Mesenchymal stem cell (in vitro differentiated cells and primary cell): ENCODE data around the gene JPH4.

Experiments used
- DNase-seq: peaks from one replicate; pipeline ENCODE4 v3.0.0-alpha.2; 2013
- H2AFZ ChIP-seq: one replicate; pipeline ENCODE4 v1.6.1; 2013; ENCODE audit warnings: low read depth, mild to moderate bottlenecking, control low read depth, inconsistent platforms, low read length, moderate library complexity
- H2AK5ac ChIP-seq: 2 replicates; pipeline ENCODE4 v1.6.1; 2013; ENCODE audit warnings: low read length, moderate library complexity, mild to moderate bottlenecking, inconsistent platforms; ENCODE audit not compliant: severe bottlenecking
- H2BK120ac ChIP-seq: one replicate; pipeline ENCODE4 v1.6.1; 2013; ENCODE audit warnings: low read depth, mild to moderate bottlenecking, inconsistent platforms, low read length, moderate library complexity
- H2BK12ac ChIP-seq, 2 experiments: one replicate each; pipeline ENCODE4 v1.6.1; 2013; ENCODE audit warnings: inconsistent platforms in 2 of 2, low read length in 2 of 2, mild to moderate bottlenecking in 2 of 2, moderate library complexity in 2 of 2, control low read depth in 1 of 2
- H2BK15ac ChIP-seq: one replicate; pipeline ENCODE4 v1.6.1; 2013; ENCODE audit warnings: mild to moderate bottlenecking, low read depth, inconsistent platforms; ENCODE audit not compliant: poor library complexity, severe bottlenecking
- H2BK5ac ChIP-seq: 2 replicates; pipeline ENCODE4 v1.6.1; 2013; ENCODE audit warnings: low read depth, mild to moderate bottlenecking, low read length, control low read depth, inconsistent platforms; ENCODE audit not compliant: poor library complexity, severe bottlenecking
- H3K14ac ChIP-seq, 2 experiments: one replicate each; pipeline ENCODE4 v1.6.1; 2013; ENCODE audit warnings: inconsistent platforms in 2 of 2, low read length in 2 of 2, control low read depth in 1 of 2, mild to moderate bottlenecking in 1 of 2, moderate library complexity in 1 of 2
- H3K18ac ChIP-seq, 2 experiments: one replicate each; pipeline ENCODE4 v1.6.1; 2013; ENCODE audit warnings: inconsistent platforms in 2 of 2, low read length in 2 of 2, control low read depth in 1 of 2, low read depth in 1 of 2, mild to moderate bottlenecking in 1 of 2
- H3K23ac ChIP-seq, 2 experiments: one replicate each; pipeline ENCODE4 v1.6.1; 2013; ENCODE audit warnings: inconsistent platforms in 2 of 2, low read length in 2 of 2, mild to moderate bottlenecking in 2 of 2, moderate library complexity in 2 of 2, control low read depth in 1 of 2
- H3K27ac ChIP-seq: 2 replicates; pipeline ENCODE4 v1.5.1; 2013; ENCODE audit warnings: mild to moderate bottlenecking, moderate library complexity, low read length, control low read depth, inconsistent platforms; ENCODE audit not compliant: poor library complexity, severe bottlenecking
- H3K27me3 ChIP-seq, 2 experiments: 2 replicates each; pipeline versions ENCODE4 v1.6.1 to v1.7.0; 2013; ENCODE audit warnings: low read length in 2 of 2, mild to moderate bottlenecking in 2 of 2, moderate library complexity in 2 of 2, control low read depth in 1 of 2, inconsistent platforms in 1 of 2; ENCODE audit not compliant: control insufficient read depth in 1 of 2, insufficient read depth in 1 of 2
- H3K36me3 ChIP-seq, 2 experiments: 2 replicates each; pipeline versions ENCODE4 v1.6.1 to v1.7.0; 2013; ENCODE audit warnings: low read length in 2 of 2, control low read depth in 1 of 2, inconsistent platforms in 1 of 2, low read depth in 1 of 2, mild to moderate bottlenecking in 1 of 2; ENCODE audit not compliant: insufficient read depth in 2 of 2, control insufficient read depth in 1 of 2
- H3K4ac ChIP-seq, 2 experiments: one replicate each; pipeline ENCODE4 v1.6.1; 2013; ENCODE audit warnings: inconsistent platforms in 2 of 2, low read length in 2 of 2, mild to moderate bottlenecking in 2 of 2, moderate library complexity in 2 of 2, control low read depth in 1 of 2, low read depth in 1 of 2
- H3K4me1 ChIP-seq: 2 replicates; pipeline ENCODE4 v1.6.1; 2013; ENCODE audit warnings: low read depth, low read length, control low read depth; ENCODE audit not compliant: control insufficient read depth, insufficient read depth
- H3K4me2 ChIP-seq: 2 replicates; pipeline ENCODE4 v1.6.1; 2013; ENCODE audit warnings: low read length, mild to moderate bottlenecking, inconsistent platforms; ENCODE audit not compliant: poor library complexity, severe bottlenecking
- H3K4me3 ChIP-seq, 2 experiments: 2 replicates each; pipeline versions ENCODE4 v1.5.1 to v1.7.0; 2013; ENCODE audit warnings: low read length in 2 of 2, mild to moderate bottlenecking in 2 of 2, control low read depth in 1 of 2, low read depth in 1 of 2; ENCODE audit not compliant: insufficient read depth in 1 of 2
- H3K79me1 ChIP-seq: replicated peaks from 2 replicates; pipeline ENCODE4 v1.6.1; 2013; ENCODE audit warnings: mild to moderate bottlenecking, control low read depth, low read length, inconsistent platforms; ENCODE audit not compliant: poor library complexity, severe bottlenecking
- H3K9ac ChIP-seq: 2 replicates; pipeline ENCODE4 v1.7.0; 2013; ENCODE audit warnings: mild to moderate bottlenecking, low read length, moderate library complexity
- H3K9me3 ChIP-seq: 2 replicates; pipeline ENCODE4 v1.7.0; 2013; ENCODE audit warnings: mild to moderate bottlenecking, low read length; ENCODE audit not compliant: control insufficient read depth
- H4K8ac ChIP-seq: one replicate; pipeline ENCODE4 v1.6.1; 2013; ENCODE audit warnings: inconsistent platforms, mild to moderate bottlenecking, low read length, moderate library complexity
- H4K91ac ChIP-seq: one replicate; pipeline ENCODE4 v1.6.1; 2013; ENCODE audit warnings: mild to moderate bottlenecking, low read length, inconsistent platforms
- WGBS: methylation state at CpG from one replicate; pipeline ENCODE4 v1.1.7; 2013; ENCODE audit warnings: mixed read lengths; 5-methylcytosine and 5-hydroxymethylcytosine counted together

Gene JPH4

DNA sequence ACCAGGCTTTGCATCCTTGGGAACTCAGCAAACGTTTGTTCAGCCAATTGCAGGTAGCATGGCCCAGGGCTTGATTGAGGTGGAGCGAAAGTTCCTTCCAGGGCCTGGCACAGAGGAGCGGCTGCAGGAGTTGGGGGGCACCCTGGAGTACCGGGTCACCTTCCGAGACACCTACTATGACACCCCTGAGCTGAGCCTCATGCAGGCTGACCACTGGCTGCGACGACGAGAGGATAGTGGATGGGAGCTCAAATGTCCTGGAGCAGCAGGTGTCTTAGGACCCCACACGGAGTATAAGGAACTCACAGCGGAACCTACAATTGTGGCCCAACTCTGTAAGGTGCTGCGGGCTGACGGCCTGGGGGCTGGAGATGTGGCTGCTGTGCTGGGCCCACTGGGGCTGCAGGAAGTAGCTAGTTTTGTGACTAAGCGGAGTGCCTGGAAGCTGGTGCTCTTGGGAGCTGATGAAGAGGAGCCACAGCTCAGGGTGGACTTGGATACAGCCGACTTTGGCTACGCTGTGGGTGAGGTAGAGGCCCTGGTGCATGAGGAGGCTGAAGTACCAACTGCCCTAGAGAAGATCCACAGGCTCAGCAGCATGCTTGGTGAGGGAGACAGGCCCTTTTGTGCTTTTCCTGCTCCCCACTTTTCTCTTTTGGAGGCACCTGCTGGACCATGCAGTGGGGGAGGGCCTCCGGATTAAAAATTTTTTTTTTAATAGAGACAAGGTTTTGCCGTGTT, 21.7 kb downstream of the JPH4 start:
- H3K4me1 ChIP-seq: peaks cover 12% of the 10 kb centered on the region
- H4K8ac ChIP-seq: peak overlapping the region; percentile 10
- peaks cover 35 to 40% of the 10 kb centered on the region in 2 experiments for H3K36me3 ChIP-seq
- DNase-seq: no peak
- H2BK12ac ChIP-seq: no peak overlapping the region
- peak overlapping the region in 1 of 2 experiments; percentile 85 for H3K4ac ChIP-seq
- H2BK5ac ChIP-seq: no peak overlapping the region
- 70% methylated on average over 17 of the region's 17 CpGs for WGBS
- H2BK120ac ChIP-seq: no peak overlapping the region
- H3K79me1 ChIP-seq: peaks cover 23% of the 10 kb centered on the region
- H3K27ac ChIP-seq: no peak overlapping the region
- peak overlapping the region; percentile 11 for H2AK5ac ChIP-seq
- H2BK15ac ChIP-seq: no peak overlapping the region
- H3K14ac ChIP-seq: no peak overlapping the region
- H3K9me3 ChIP-seq: no peaks in the 10 kb centered on the region
- H4K91ac ChIP-seq: no peak overlapping the region
- H3K23ac ChIP-seq: peak overlapping the region in 1 of 2 experiments; percentile 47
- peak overlapping the region; percentile 80 to 96 for H3K4me3 ChIP-seq
- H3K9ac ChIP-seq: peak overlapping the region; percentile 99
- H3K4me2 ChIP-seq: peak overlapping the region; percentile 76
- H2AFZ ChIP-seq: peak overlapping the region; percentile 10
- no peaks in the 10 kb centered on the region for H3K27me3 ChIP-seq
- H3K18ac ChIP-seq: peak overlapping the region in 1 of 2 experiments; percentile 84

DNA sequence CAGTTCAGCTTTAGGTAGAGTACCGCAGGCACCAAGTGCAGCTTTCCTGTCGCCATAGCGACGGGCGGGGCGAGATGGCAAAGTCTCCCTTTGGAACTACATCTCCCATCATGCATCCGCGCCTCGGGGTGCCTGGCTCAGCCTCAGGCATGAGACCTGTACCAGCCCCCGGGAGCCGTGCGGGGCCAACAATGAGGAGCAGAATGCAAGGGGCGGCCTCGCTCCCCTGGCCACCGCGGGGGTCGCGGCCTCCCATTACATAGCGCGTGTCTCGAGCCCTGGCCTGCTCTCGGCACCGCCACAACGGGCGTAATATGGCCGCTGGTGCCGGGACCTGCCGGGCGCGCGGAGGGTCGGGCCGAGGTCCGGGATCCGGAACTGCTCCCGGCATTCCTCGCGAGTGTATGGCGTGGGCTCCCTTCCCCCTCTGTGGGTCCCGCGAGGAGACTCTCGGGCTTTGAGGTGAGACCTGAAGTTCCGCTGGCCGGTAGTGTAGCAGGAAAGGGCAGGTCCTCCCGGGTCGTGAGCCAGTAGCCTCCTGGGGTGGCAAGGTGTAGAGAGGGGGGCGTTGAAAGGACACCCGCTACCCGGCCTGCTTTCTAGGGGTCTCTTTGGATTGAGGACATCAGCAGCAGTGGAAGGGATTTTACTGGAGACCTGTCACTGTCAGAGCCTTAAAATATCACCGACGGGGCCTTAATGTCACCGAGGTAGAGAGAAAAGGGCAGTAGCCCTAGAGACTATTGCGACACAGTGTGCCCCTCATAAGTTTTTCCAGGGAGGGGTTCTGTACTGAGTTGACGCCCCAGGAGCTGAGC, 22.5 kb downstream of the JPH4 start, which contains the start of gene THTPA:
Gene THTPA, plus strand, starts transcription at position 390 of the 818 bp plus-strand sequence. CDS start 487 bp downstream, outside the sequence.
- Histone ChIP-seq H4K8ac (peak within 1 kb of the TSS; percentile 92), H2BK120ac (peak within 1 kb of the TSS; percentile 69), H3K23ac (peak within 1 kb of the TSS in 1 of 2 experiments; percentile 77), H3K4me3 (peak within 1 kb of the TSS; percentile 80 to 96), H3K4me1 (peaks cover 14% of the 10 kb centered on the region), H3K4me2 (peak within 1 kb of the TSS; percentile 76), H3K36me3 (peaks cover 27 to 32% of the 10 kb centered on the region in 2 experiments), H2AFZ (peak within 1 kb of the TSS; percentile 95), H3K79me1 (peaks cover 23% of the 10 kb centered on the region), H2BK5ac (peak within 1 kb of the TSS; percentile 66), H2BK15ac (peak within 1 kb of the TSS; percentile 87), H3K9ac (peak within 1 kb of the TSS; percentile 99), H3K4ac (peak within 1 kb of the TSS in 1 of 2 experiments; percentile 91), H3K14ac (peak within 1 kb of the TSS in 1 of 2 experiments; percentile 99), H3K18ac (peak within 1 kb of the TSS; percentile 96 to 99), H2AK5ac (peak within 1 kb of the TSS; percentile 11), H3K9me3 (no peaks in the 10 kb centered on the region), H3K27ac (peak within 1 kb of the TSS; percentile 59), H2BK12ac (peak within 1 kb of the TSS in 1 of 2 experiments; percentile 87), H4K91ac (peak within 1 kb of the TSS; percentile 93), H3K27me3 (no peaks in the 10 kb centered on the region)
- WGBS: 3% methylated on average over 53 of the region's 54 CpGs
- DNase-seq: peak; percentile 94

DNA sequence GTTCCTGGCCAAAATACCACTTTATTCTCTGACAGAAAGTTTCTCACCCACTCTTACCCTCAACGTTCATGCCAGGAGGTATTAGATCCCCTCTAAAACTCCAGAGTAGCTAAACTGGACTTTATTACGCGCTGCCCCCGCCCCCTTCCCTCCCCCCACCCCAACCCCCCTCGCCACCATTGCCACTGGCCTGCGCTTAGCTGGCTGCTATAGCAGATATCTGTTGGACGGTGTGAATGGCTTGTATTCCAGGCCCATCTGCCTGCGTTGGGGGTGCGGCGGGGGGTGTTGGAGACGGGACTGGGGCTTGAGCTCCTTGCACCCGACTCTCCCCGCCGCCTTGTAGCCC, 23.1 kb downstream of the JPH4 start:
- 3% methylated on average over 9 of the region's 14 CpGs for WGBS
- no peak overlapping the region for H3K14ac ChIP-seq

More for the DNA sequence above, 23.1 kb downstream of the JPH4 start:
- Histone ChIP-seq H3K4me2 (peak overlapping the region; percentile 76), H3K27me3 (peaks cover 0 to under 1% of the 10 kb centered on the region in 2 experiments), H3K4me3 (peak overlapping the region; percentile 80 to 96), H2BK120ac (no peak overlapping the region), H2AK5ac (no peak overlapping the region), H3K4me1 (peaks cover 18% of the 10 kb centered on the region), H3K9ac (peak overlapping the region; percentile 99), H3K4ac (peak overlapping the region in 1 of 2 experiments; percentile 47), H3K79me1 (peaks cover 25% of the 10 kb centered on the region), H3K27ac (no peak overlapping the region), H4K91ac (no peak overlapping the region), H3K18ac (no peak overlapping the region), H3K36me3 (peaks cover 24 to 27% of the 10 kb centered on the region in 2 experiments), H2AFZ (peak overlapping the region; percentile 46), H3K23ac (no peak overlapping the region), H4K8ac (no peak overlapping the region), H2BK5ac (no peak overlapping the region), H3K9me3 (no peaks in the 10 kb centered on the region), H2BK12ac (no peak overlapping the region), H2BK15ac (no peak overlapping the region)
- DNase-seq: no peak
